GM12878 (cell line): Measurements from ENCODE around the gene TGFB2. TPM values are rescaled to one million over a fixed set of nuclear protein-coding genes. Genes with fewer than 3 reads are reported as not detected.

ENCODE experiments used
- ATAC-seq: fragments of 200-7000 bp; cut with Tn5 transposase; 3 replicates; pipeline ENCODE4 v1.9.1; 2020; ENCODE audit warnings: mild to moderate bottlenecking, moderate library complexity
- BruUV-seq: library from RNA; stranded (reverse); fragments of 400-500 nt; replicated peaks from 2 replicates; lab custom pipeline; 2021; lab: Mats Ljungman, UMichigan
- CTCF ChIA-PET: fragments of 300-600 bp; sonication (Branson Sonifier 250); formaldehyde crosslinking; extraction: SDS; loops from one replicate; lab custom pipeline; 2021; ENCODE audit warnings: inconsistent platforms; lab: Yijun Ruan, JAX
- POLR2A ChIA-PET: fragments of 350-600 bp; formaldehyde crosslinking; extraction: SDS; loops from one replicate; lab custom pipeline; 2021; ENCODE audit warnings: inconsistent platforms; lab: Charles Lee
- RAD21 ChIA-PET: fragments of 300-600 bp; sonication (Branson Sonifier 250); formaldehyde crosslinking; loops from one replicate; lab custom pipeline; 2023; ENCODE audit warnings: antibody characterized with exemption; ENCODE audit not compliant: unreplicated experiment; lab: Charles Lee
- SMC1A ChIA-PET: fragments of 300-600 bp; sonication (Branson Sonifier 250); formaldehyde crosslinking; loops from one replicate; lab custom pipeline; 2023; ENCODE audit not compliant: unreplicated experiment, uncharacterized antibody; lab: Charles Lee
- DNase-seq: peaks from one replicate; pipeline ENCODE4 v3.0.0-alpha.2; 2011; ENCODE audit warnings: low read depth, low spot score
- FAIRE-seq: peaks from 3 replicates; lab custom pipeline; 2011; peaks lifted over from hg19 to GRCh38; lab: Jason Lieb, UNC
- H2AFZ ChIP-seq: 2 replicates; pipeline ENCODE4 v1.6.0; 2011; ENCODE audit warnings: low read depth, low read length, control low read depth; ENCODE audit not compliant: control insufficient read depth
- H3K27ac ChIP-seq: 2 replicates; pipeline ENCODE4 v1.5.1; 2011; ENCODE audit warnings: control low read depth; ENCODE audit not compliant: control insufficient read depth, insufficient read depth
- H3K27me3 ChIP-seq, 2 experiments: replicated peaks in 1 of 2; 2 replicates each; pipeline versions ENCODE4 v1.6.0 to v1.6.1; 2011; ENCODE audit warnings: low read length in 1 of 2; ENCODE audit not compliant: control insufficient read depth in 2 of 2, insufficient read depth in 2 of 2
- H3K36me3 ChIP-seq, 2 experiments: 2 replicates each; pipeline ENCODE4 v1.5.1; 2011; ENCODE audit warnings: low read length in 1 of 2; ENCODE audit not compliant: control insufficient read depth in 2 of 2, insufficient read depth in 2 of 2
- H3K4me1 ChIP-seq: 2 replicates; pipeline ENCODE4 v1.6.1; 2011; ENCODE audit warnings: mild to moderate bottlenecking, low read length, moderate library complexity, mixed read lengths; ENCODE audit not compliant: control insufficient read depth, insufficient read depth
- H3K4me2 ChIP-seq: 2 replicates; pipeline ENCODE4 v1.6.0; 2011; ENCODE audit warnings: control low read depth; ENCODE audit not compliant: control insufficient read depth, insufficient read depth
- H3K4me3 ChIP-seq: fragments of 200-600 bp; sonication (generic); 2 replicates; pipeline ENCODE4 v1.5.1; 2016
- H3K79me2 ChIP-seq: 2 replicates; pipeline ENCODE4 v1.6.0; 2011; ENCODE audit warnings: low read length; ENCODE audit not compliant: control insufficient read depth, insufficient read depth
- H3K9ac ChIP-seq: 2 replicates; pipeline ENCODE4 v1.8.0; 2011; ENCODE audit warnings: low read length, control low read depth, mixed read lengths; ENCODE audit not compliant: control insufficient read depth, insufficient read depth
- H3K9me3 ChIP-seq: replicated peaks from 3 replicates; pipeline ENCODE4 v1.5.1; 2011; ENCODE audit warnings: mild to moderate bottlenecking, low read length; ENCODE audit not compliant: control insufficient read depth, insufficient read depth
- H4K20me1 ChIP-seq: 2 replicates; pipeline ENCODE4 v1.6.0; 2011; ENCODE audit not compliant: control insufficient read depth, insufficient read depth
- CBX3 ChIP-seq: fragments of 200-600 bp; sonication (generic); IDR thresholded peaks from 2 replicates; pipeline ENCODE4 v1.6.1; 2016; ENCODE audit warnings: low read depth, borderline replicate concordance
- E2F4 ChIP-seq: IDR thresholded peaks from 2 replicates; pipeline ENCODE4 v1.6.1; 2012; ENCODE audit warnings: low read depth, low read length, improper control_type of control experiment
- ETV6 ChIP-seq, 2 experiments: fragments of 450-650 bp in 1 of 2; IDR thresholded peaks in 1 of 2; conservative IDR thresholded peaks in 1 of 2; 2 replicates each; pipeline ENCODE4 v1.6.1; 2014; ENCODE audit warnings: antibody characterized with exemption in 1 of 2, borderline replicate concordance in 1 of 2, low read depth in 1 of 2, mild to moderate bottlenecking in 1 of 2, moderate library complexity in 1 of 2
- NFYA ChIP-seq: IDR thresholded peaks from 2 replicates; pipeline ENCODE4 v1.6.1; 2011; ENCODE audit warnings: low read depth, mild to moderate bottlenecking, low read length, improper control_type of control experiment, borderline replicate concordance
- SMAD1 ChIP-seq: fragments of 450-650 bp; IDR thresholded peaks from 2 replicates; pipeline ENCODE4 v1.6.1; 2018; ENCODE audit warnings: mild to moderate bottlenecking, low read depth; ENCODE audit not compliant: partially characterized antibody
- SPI1 ChIP-seq: IDR thresholded peaks from 2 replicates; pipeline ENCODE4 v1.6.1; 2011; ENCODE audit warnings: low read depth, mild to moderate bottlenecking, low read length, moderate library complexity, borderline replicate concordance; ENCODE audit not compliant: insufficient read depth
- WGBS: methylation state at CpG from one replicate; pipeline ENCODE4 v1.1.6; 2016; ENCODE audit warnings: low lambda C conversion rate; ENCODE audit not compliant: insufficient replicate concordance, insufficient coverage; ENCODE audit errors: missing lambda C conversion rate; 5-methylcytosine and 5-hydroxymethylcytosine counted together
- in situ Hi-C: fragments of 300-500 bp; cut with MboI; formaldehyde crosslinking; loops from 9 replicates; pipeline ENCODE4 v1.14.3; 2018; ENCODE audit warnings: mixed read lengths
- intact Hi-C: fragments of 100-400 bp; cut with micrococcal nuclease; formaldehyde crosslinking; loops from one replicate; pipeline ENCODE4 v1.14.2; 2022; ENCODE audit not compliant: unreplicated experiment
- polyA plus RNA-seq, 11 experiments: library from polyadenylated mRNA; depleted of rRNA in 4 of 11; unstranded in 6 of 11; stranded (reverse) in 5 of 11; fragments of >200 nt; fragmentation: Nextera tagmentation in 4 of 11; fragmentation: Illumina TruSeq in 1 of 11; extraction: Ambion mirVana in 4 of 11; extraction: Trizol in 1 of 11; gene quantifications; 1 replicate in 1 of 11; 2 replicates in 10 of 11; pipeline versions ENCODE4 v1.2.1 to v1.2.3, GENCODE V29; 2011 to 2016; ENCODE audit warnings: inconsistent platforms in 2 of 11, missing spikeins in 2 of 11, low read depth in 1 of 11
- total RNA-seq, 4 experiments: library from RNA; depleted of rRNA in 3 of 4; stranded (reverse); fragments of >200 nt in 3 of 4; fragmentation: Illumina TruSeq in 1 of 4; extraction: Trizol in 1 of 4; gene quantifications; 2 replicates each; pipeline versions ENCODE4 v1.2.1 to v1.2.3, GENCODE V29; 2013 to 2021
- TF ChIP-seq, protein P1 (sequence below): fragments of 450-650 bp; IDR thresholded peaks from 2 replicates; pipeline ENCODE4 v1.6.1; 2018; ENCODE audit warnings: borderline replicate concordance, mild to moderate bottlenecking; ENCODE audit not compliant: partially characterized antibody
- TF ChIP-seq, protein P2 (sequence below): fragments of 450-650 bp; IDR thresholded peaks from 2 replicates; pipeline ENCODE4 v1.6.1; 2017; ENCODE audit warnings: mild to moderate bottlenecking, low read depth, inconsistent platforms; ENCODE audit not compliant: poor library complexity, severe bottlenecking
- TF ChIP-seq, protein P3 (sequence below): fragments of 450-650 bp; IDR thresholded peaks from 2 replicates; pipeline ENCODE4 v1.6.1; 2017; ENCODE audit warnings: mild to moderate bottlenecking, moderate library complexity

TGFB2 gene
- total and polyA plus RNA-seq, 10 of the 15 experiments (the other 5 are each of a cell fraction or from before 2014, with no cell fraction given): 0.03 to 0.11 (median 0.04) TPM; not detected in 6

GRCh38 chr1:218414060-218414728, 69.1 kb downstream of the TGFB2 start:
- no peaks in the 10 kb centered on the region for H3K79me2 ChIP-seq
- BruUV-seq: no TSS peak
- intact Hi-C loops: no loop called here
- H3K9ac ChIP-seq: no peak overlapping the region
- in situ Hi-C loops: no loop called here
- no peaks in the 10 kb centered on the region for H3K36me3 ChIP-seq
- no peaks in the 10 kb centered on the region for H3K27me3 ChIP-seq
- ATAC-seq (no peak), FAIRE-seq (no peak), DNase-seq (no peak)
- H2AFZ ChIP-seq: no peak overlapping the region
- H3K4me3 ChIP-seq: no peak overlapping the region
- H3K9me3 ChIP-seq: no peaks in the 10 kb centered on the region
- RAD21 ChIA-PET: no interaction called here
- 0% methylated on average over 6 of the region's 6 CpGs for WGBS
- SMC1A ChIA-PET: no interaction called here
- no peaks in the 10 kb centered on the region for H4K20me1 ChIP-seq
- POLR2A ChIA-PET: no interaction called here
- H3K4me1 ChIP-seq: no peaks in the 10 kb centered on the region
- H3K4me2 ChIP-seq: no peak overlapping the region
- CTCF ChIA-PET: no interaction called here
- no peak overlapping the region for H3K27ac ChIP-seq
- TF ChIP-seq CBX3 (no peak), NFYA (no peak), SMAD1 (no peak), ETV6 (conservative IDR thresholded peaks at IDR 0.05 in 1 of 2, IDR thresholded peaks at IDR 0.05 in 1 of 2; ENCODE audit: borderline replicate concordance in 1 of 2, low read depth in 1 of 2) (no peak), E2F4 (no peak), SPI1 (no peak)
- TF ChIP-seq, protein P1, sequence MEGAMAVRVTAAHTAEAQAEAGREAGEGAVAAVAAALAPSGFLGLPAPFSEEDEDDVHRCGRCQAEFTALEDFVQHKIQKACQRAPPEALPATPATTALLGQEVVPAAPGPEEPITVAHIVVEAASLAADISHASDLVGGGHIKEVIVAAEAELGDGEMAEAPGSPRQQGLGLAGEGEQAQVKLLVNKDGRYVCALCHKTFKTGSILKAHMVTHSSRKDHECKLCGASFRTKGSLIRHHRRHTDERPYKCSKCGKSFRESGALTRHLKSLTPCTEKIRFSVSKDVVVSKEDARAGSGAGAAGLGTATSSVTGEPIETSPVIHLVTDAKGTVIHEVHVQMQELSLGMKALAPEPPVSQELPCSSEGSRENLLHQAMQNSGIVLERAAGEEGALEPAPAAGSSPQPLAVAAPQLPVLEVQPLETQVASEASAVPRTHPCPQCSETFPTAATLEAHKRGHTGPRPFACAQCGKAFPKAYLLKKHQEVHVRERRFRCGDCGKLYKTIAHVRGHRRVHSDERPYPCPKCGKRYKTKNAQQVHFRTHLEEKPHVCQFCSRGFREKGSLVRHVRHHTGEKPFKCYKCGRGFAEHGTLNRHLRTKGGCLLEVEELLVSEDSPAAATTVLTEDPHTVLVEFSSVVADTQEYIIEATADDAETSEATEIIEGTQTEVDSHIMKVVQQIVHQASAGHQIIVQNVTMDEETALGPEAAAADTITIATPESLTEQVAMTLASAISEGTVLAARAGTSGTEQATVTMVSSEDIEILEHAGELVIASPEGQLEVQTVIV: no peak
- TF ChIP-seq, protein P2, sequence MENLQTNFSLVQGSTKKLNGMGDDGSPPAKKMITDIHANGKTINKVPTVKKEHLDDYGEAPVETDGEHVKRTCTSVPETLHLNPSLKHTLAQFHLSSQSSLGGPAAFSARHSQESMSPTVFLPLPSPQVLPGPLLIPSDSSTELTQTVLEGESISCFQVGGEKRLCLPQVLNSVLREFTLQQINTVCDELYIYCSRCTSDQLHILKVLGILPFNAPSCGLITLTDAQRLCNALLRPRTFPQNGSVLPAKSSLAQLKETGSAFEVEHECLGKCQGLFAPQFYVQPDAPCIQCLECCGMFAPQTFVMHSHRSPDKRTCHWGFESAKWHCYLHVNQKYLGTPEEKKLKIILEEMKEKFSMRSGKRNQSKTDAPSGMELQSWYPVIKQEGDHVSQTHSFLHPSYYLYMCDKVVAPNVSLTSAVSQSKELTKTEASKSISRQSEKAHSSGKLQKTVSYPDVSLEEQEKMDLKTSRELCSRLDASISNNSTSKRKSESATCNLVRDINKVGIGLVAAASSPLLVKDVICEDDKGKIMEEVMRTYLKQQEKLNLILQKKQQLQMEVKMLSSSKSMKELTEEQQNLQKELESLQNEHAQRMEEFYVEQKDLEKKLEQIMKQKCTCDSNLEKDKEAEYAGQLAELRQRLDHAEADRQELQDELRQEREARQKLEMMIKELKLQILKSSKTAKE: no peak
- TF ChIP-seq, protein P3, sequence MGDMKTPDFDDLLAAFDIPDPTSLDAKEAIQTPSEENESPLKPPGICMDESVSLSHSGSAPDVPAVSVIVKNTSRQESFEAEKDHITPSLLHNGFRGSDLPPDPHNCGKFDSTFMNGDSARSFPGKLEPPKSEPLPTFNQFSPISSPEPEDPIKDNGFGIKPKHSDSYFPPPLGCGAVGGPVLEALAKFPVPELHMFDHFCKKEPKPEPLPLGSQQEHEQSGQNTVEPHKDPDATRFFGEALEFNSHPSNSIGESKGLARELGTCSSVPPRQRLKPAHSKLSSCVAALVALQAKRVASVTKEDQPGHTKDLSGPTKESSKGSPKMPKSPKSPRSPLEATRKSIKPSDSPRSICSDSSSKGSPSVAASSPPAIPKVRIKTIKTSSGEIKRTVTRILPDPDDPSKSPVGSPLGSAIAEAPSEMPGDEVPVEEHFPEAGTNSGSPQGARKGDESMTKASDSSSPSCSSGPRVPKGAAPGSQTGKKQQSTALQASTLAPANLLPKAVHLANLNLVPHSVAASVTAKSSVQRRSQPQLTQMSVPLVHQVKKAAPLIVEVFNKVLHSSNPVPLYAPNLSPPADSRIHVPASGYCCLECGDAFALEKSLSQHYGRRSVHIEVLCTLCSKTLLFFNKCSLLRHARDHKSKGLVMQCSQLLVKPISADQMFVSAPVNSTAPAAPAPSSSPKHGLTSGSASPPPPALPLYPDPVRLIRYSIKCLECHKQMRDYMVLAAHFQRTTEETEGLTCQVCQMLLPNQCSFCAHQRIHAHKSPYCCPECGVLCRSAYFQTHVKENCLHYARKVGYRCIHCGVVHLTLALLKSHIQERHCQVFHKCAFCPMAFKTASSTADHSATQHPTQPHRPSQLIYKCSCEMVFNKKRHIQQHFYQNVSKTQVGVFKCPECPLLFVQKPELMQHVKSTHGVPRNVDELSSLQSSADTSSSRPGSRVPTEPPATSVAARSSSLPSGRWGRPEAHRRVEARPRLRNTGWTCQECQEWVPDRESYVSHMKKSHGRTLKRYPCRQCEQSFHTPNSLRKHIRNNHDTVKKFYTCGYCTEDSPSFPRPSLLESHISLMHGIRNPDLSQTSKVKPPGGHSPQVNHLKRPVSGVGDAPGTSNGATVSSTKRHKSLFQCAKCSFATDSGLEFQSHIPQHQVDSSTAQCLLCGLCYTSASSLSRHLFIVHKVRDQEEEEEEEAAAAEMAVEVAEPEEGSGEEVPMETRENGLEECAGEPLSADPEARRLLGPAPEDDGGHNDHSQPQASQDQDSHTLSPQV: no peak
